ENCODE results near the gene GLIS1. TPM values are rescaled to one million over a fixed set of nuclear protein-coding genes. Genes with fewer than 3 reads are reported as not detected.

Gene GLIS1
- total RNA-seq, 1 experiment from 2014 or later: not detected

- no peaks in the 10 kb centered on the region for H3K9me2 ChIP-seq (ENCODE audit: insufficient read depth)
- H3K4me2 ChIP-seq: no peak overlapping the region
These were observed 202.4 kb downstream of the GLIS1 start for GRCh38 chr1:53536606-53537005.

GRCh38 chr1:53535846-53536245 lies 203.1 kb downstream of the GLIS1 start:
- no peak for DNase-seq
- TF ChIP-seq EZH2 (IDR thresholded peaks at IDR 0.05; ENCODE audit: low read depth): no peak
- TF ChIP-seq CTCF (conservative IDR thresholded peaks at IDR 0.05): no peak
- Histone ChIP-seq H3K9me3 (ENCODE audit: insufficient read depth, low read depth) (no peaks in the 10 kb centered on the region), H3K27ac (no peak overlapping the region), H3K4me1 (replicated peaks; ENCODE audit: insufficient read depth) (peaks cover 29% of the 10 kb centered on the region), H3K27me3 (ENCODE audit: insufficient read depth, low read depth) (no peaks in the 10 kb centered on the region), H3K79me2 (ENCODE audit: low read depth) (no peaks in the 10 kb centered on the region), H3K9me2 (ENCODE audit: insufficient read depth) (no peaks in the 10 kb centered on the region), H2AFZ (no peak overlapping the region), H3K4me2 (no peak overlapping the region), H3K36me3 (ENCODE audit: low read depth) (no peaks in the 10 kb centered on the region), H4K20me1 (ENCODE audit: insufficient read depth) (no peaks in the 10 kb centered on the region), H3F3A (ENCODE audit: insufficient read depth, low read depth) (peaks cover 2% of the 10 kb centered on the region; the same call in 1 of the 2 replicates), H3K4me3 (no peak overlapping the region)
- intact Hi-C loops (cut with micrococcal nuclease; ENCODE audit: unreplicated experiment): no loop called here
- BruUV-seq (replicated peaks): no TSS peak
- ChIA-PET POLR2A (ENCODE audit: unreplicated experiment) (no interaction called here), CTCF (no interaction called here)

More at GRCh38 chr1:53536606-53537005, 202.4 kb downstream of the GLIS1 start:
- POLR2A ChIA-PET (ENCODE audit: unreplicated experiment): no interaction called here
- H3K79me2 ChIP-seq (ENCODE audit: low read depth): no peaks in the 10 kb centered on the region
- peaks cover 10% of the 10 kb centered on the region; the same call in 1 of the 2 replicates for H3F3A ChIP-seq (ENCODE audit: insufficient read depth, low read depth)
- peaks cover 36% of the 10 kb centered on the region for H3K4me1 ChIP-seq (replicated peaks; ENCODE audit: insufficient read depth)
- H3K36me3 ChIP-seq (ENCODE audit: low read depth): no peaks in the 10 kb centered on the region
- intact Hi-C loops (cut with micrococcal nuclease; ENCODE audit: unreplicated experiment): no loop called here
- no peak overlapping the region for H3K4me3 ChIP-seq
- CTCF ChIA-PET: no interaction called here
- no peak overlapping the region for H2AFZ ChIP-seq
- DNase-seq: no peak
- H3K9me3 ChIP-seq (ENCODE audit: insufficient read depth, low read depth): no peaks in the 10 kb centered on the region
- TF ChIP-seq CTCF (conservative IDR thresholded peaks at IDR 0.05) (no peak), EZH2 (IDR thresholded peaks at IDR 0.05; ENCODE audit: low read depth) (no peak)
- H3K27me3 ChIP-seq (ENCODE audit: insufficient read depth, low read depth): no peaks in the 10 kb centered on the region
- no peak overlapping the region for H3K27ac ChIP-seq
- no TSS peak for BruUV-seq (replicated peaks)
- no peaks in the 10 kb centered on the region for H4K20me1 ChIP-seq (ENCODE audit: insufficient read depth)

- DNase-seq: no peak
- intact Hi-C loops (cut with micrococcal nuclease; ENCODE audit: unreplicated experiment): no loop called here
- H3K27ac ChIP-seq: no peak overlapping the region
- H3K4me2 ChIP-seq: no peak overlapping the region
- no peaks in the 10 kb centered on the region for H3K79me2 ChIP-seq (ENCODE audit: low read depth)
- no peaks in the 10 kb centered on the region for H3K9me2 ChIP-seq (ENCODE audit: insufficient read depth)
- no peak overlapping the region for H3K4me3 ChIP-seq
- ChIA-PET POLR2A (ENCODE audit: unreplicated experiment) (interaction anchor here (0.7 kb wide), 1 partner anchor 13 kb away, joined by 10 read pairs; no protein-coding TSS in a partner anchor), CTCF (no interaction called here)
- H3F3A ChIP-seq (ENCODE audit: insufficient read depth, low read depth): no peaks in the 10 kb centered on the region
- no peaks in the 10 kb centered on the region for H3K27me3 ChIP-seq (ENCODE audit: insufficient read depth, low read depth)
- TF ChIP-seq EZH2 (IDR thresholded peaks at IDR 0.05; ENCODE audit: low read depth): no peak
- BruUV-seq (replicated peaks): no TSS peak
- H4K20me1 ChIP-seq (ENCODE audit: insufficient read depth): no peaks in the 10 kb centered on the region
- H3K4me1 ChIP-seq (replicated peaks; ENCODE audit: insufficient read depth): peaks cover 25% of the 10 kb centered on the region
- H3K36me3 ChIP-seq (ENCODE audit: low read depth): no peaks in the 10 kb centered on the region
- H3K9me3 ChIP-seq (ENCODE audit: insufficient read depth, low read depth): no peaks in the 10 kb centered on the region
- H2AFZ ChIP-seq: no peak overlapping the region
These were observed 203.7 kb downstream of the GLIS1 start for GRCh38 chr1:53535226-53535625.

- BruUV-seq (replicated peaks): no TSS peak
- no peaks in the 10 kb centered on the region for H3K9me3 ChIP-seq (ENCODE audit: insufficient read depth, low read depth)
- TF ChIP-seq EZH2 (IDR thresholded peaks at IDR 0.05; ENCODE audit: low read depth) (no peak), CTCF (conservative IDR thresholded peaks at IDR 0.05) (no peak)
- peaks cover 28% of the 10 kb centered on the region for H3K4me1 ChIP-seq (replicated peaks; ENCODE audit: insufficient read depth)
- no peak overlapping the region for H3K4me2 ChIP-seq
- no peak overlapping the region for H3K4me3 ChIP-seq
- no peak overlapping the region for H3K27ac ChIP-seq
- no peaks in the 10 kb centered on the region for H3K79me2 ChIP-seq (ENCODE audit: low read depth)
- no peak for DNase-seq
- no peaks in the 10 kb centered on the region for H4K20me1 ChIP-seq (ENCODE audit: insufficient read depth)
- ChIA-PET POLR2A (ENCODE audit: unreplicated experiment) (no interaction called here), CTCF (no interaction called here)
- H2AFZ ChIP-seq: no peak overlapping the region
- H3K36me3 ChIP-seq (ENCODE audit: low read depth): no peaks in the 10 kb centered on the region
- H3F3A ChIP-seq (ENCODE audit: insufficient read depth, low read depth): no peaks in the 10 kb centered on the region
- intact Hi-C loops (cut with micrococcal nuclease; ENCODE audit: unreplicated experiment): no loop called here
- no peaks in the 10 kb centered on the region for H3K27me3 ChIP-seq (ENCODE audit: insufficient read depth, low read depth)
- no peaks in the 10 kb centered on the region for H3K9me2 ChIP-seq (ENCODE audit: insufficient read depth)
These were observed 206.1 kb downstream of the GLIS1 start for GRCh38 chr1:53532912-53533311.

Data from PC-9 (cell line).